ENCODE results near the gene URGCP. TPM values are rescaled to one million over a fixed set of nuclear protein-coding genes. Genes with fewer than 3 reads are reported as not detected.

Gene URGCP
- total RNA-seq, 1 donor from 2014 or later, result 23.3 TPM

- peaks cover 11% of the 10 kb centered on the region for H3K4me1 Mint-ChIP-seq
- no peaks in the 10 kb centered on the region for H3K9me3 Mint-ChIP-seq
- intact Hi-C loops (cut with micrococcal nuclease), result no loop called here
- no peak for TF ChIP-seq CTCF (IDR thresholded peaks at IDR 0.05)
- CTCF ChIA-PET, result no interaction called here
- H3K4me3 Mint-ChIP-seq, result no peak overlapping the region
- POLR2A ChIA-PET, result no interaction called here
- H3K36me3 Mint-ChIP-seq (ENCODE audit: low read depth), result peaks cover 64% of the 10 kb centered on the region
- no peak overlapping the region for H3K27ac Mint-ChIP-seq
- DNase-seq (no peak), ATAC-seq (ENCODE audit: low read depth) (no peak)
- H3K27me3 Mint-ChIP-seq, result no peaks in the 10 kb centered on the region
These were observed 28.2 kb downstream of the URGCP start for GRCh38 chr7:43877968-43878864.

GRCh38 chr7:43876976-43877745, 29.2 kb downstream of the URGCP start:
- no peak for TF ChIP-seq CTCF (IDR thresholded peaks at IDR 0.05)
- CTCF ChIA-PET, result no interaction called here
- DNase-seq, result no peak
- POLR2A ChIA-PET, result no interaction called here
- Mint-ChIP-seq H3K4me3 (no peak overlapping the region), H3K9me3 (no peaks in the 10 kb centered on the region), H3K36me3 (ENCODE audit: low read depth) (peaks cover 60% of the 10 kb centered on the region), H3K27me3 (no peaks in the 10 kb centered on the region), H3K4me1 (peaks cover 11% of the 10 kb centered on the region), H3K27ac (no peak overlapping the region)
- ATAC-seq (ENCODE audit: low read depth), result no peak
- intact Hi-C loops (cut with micrococcal nuclease), result no loop called here

GRCh38 chr7:43876241-43876640, 30.2 kb downstream of the URGCP start:
- peaks cover 11% of the 10 kb centered on the region for H3K4me1 Mint-ChIP-seq
- H3K9me3 Mint-ChIP-seq, result no peaks in the 10 kb centered on the region
- ATAC-seq (ENCODE audit: low read depth) (peak; percentile 42), DNase-seq (no peak)
- H3K36me3 Mint-ChIP-seq (ENCODE audit: low read depth), result peaks cover 53% of the 10 kb centered on the region
- H3K4me3 Mint-ChIP-seq, result no peak overlapping the region
- intact Hi-C loops (cut with micrococcal nuclease), result no loop called here
- H3K27ac Mint-ChIP-seq, result no peak overlapping the region
- POLR2A ChIA-PET, result interaction anchor here (0.6 kb wide), 1 partner anchor 977 kb away, joined by 7 read pairs; no protein-coding TSS in a partner anchor
- TF ChIP-seq CTCF (IDR thresholded peaks at IDR 0.05), result no peak
- CTCF ChIA-PET, result no interaction called here
- H3K27me3 Mint-ChIP-seq, result no peaks in the 10 kb centered on the region

GRCh38 chr7:43873300-43873699, 33.1 kb downstream of the URGCP start:
- Mint-ChIP-seq H3K9me3 (no peaks in the 10 kb centered on the region), H3K27me3 (no peaks in the 10 kb centered on the region), H3K4me3 (no peak overlapping the region), H3K4me1 (peaks cover 27% of the 10 kb centered on the region), H3K27ac (no peak overlapping the region), H3K36me3 (ENCODE audit: low read depth) (peaks cover 37% of the 10 kb centered on the region)
- CTCF ChIA-PET, result no interaction called here
- ATAC-seq (ENCODE audit: low read depth) (no peak), DNase-seq (no peak)
- intact Hi-C loops (cut with micrococcal nuclease), result no loop called here
- TF ChIP-seq CTCF (IDR thresholded peaks at IDR 0.05), result no peak
- POLR2A ChIA-PET, result no interaction called here

GRCh38 chr7:43872406-43873110, 33.8 kb downstream of the URGCP start:
- Mint-ChIP-seq H3K4me3 (no peak overlapping the region), H3K9me3 (no peaks in the 10 kb centered on the region), H3K27ac (no peak overlapping the region), H3K4me1 (peaks cover 32% of the 10 kb centered on the region), H3K36me3 (ENCODE audit: low read depth) (peaks cover 32% of the 10 kb centered on the region), H3K27me3 (no peaks in the 10 kb centered on the region)
- POLR2A ChIA-PET, result no interaction called here
- intact Hi-C loops (cut with micrococcal nuclease), result no loop called here
- no peak for DNase-seq
- no peak for TF ChIP-seq CTCF (IDR thresholded peaks at IDR 0.05)
- CTCF ChIA-PET, result no interaction called here
- no peak for ATAC-seq (ENCODE audit: low read depth)
